ENCODE results near the gene BTNL8.
A peak's percentile ranks its signal among the peaks of the same experiment; 100 is the strongest.

BTNL8 gene

DNA sequence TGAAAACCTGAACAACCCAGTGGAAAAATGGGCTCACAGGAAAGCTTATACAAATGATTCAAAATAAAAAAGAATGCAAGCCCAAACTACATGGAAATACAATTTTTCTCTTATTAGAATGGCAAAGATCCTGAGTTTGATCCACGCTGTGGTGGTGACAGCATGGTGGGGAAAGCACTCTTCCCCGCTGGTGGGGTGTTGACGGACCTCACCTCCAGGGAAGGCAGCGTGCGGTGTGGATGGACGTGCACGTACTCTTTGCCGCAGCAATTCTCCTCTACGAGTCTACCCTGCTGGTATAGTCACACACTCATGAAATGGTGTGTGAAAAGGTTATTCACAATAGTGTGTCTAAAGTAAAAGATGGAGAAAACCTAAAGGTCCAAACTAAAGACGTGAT is 32.0 kb upstream of the BTNL8 start:
- no peak overlapping the region for H3K4me3 ChIP-seq (ENCODE audit: low read depth, low read length)
- DNase-seq (ENCODE audit: low read depth), result no peak
- TF ChIP-seq, protein P1, sequence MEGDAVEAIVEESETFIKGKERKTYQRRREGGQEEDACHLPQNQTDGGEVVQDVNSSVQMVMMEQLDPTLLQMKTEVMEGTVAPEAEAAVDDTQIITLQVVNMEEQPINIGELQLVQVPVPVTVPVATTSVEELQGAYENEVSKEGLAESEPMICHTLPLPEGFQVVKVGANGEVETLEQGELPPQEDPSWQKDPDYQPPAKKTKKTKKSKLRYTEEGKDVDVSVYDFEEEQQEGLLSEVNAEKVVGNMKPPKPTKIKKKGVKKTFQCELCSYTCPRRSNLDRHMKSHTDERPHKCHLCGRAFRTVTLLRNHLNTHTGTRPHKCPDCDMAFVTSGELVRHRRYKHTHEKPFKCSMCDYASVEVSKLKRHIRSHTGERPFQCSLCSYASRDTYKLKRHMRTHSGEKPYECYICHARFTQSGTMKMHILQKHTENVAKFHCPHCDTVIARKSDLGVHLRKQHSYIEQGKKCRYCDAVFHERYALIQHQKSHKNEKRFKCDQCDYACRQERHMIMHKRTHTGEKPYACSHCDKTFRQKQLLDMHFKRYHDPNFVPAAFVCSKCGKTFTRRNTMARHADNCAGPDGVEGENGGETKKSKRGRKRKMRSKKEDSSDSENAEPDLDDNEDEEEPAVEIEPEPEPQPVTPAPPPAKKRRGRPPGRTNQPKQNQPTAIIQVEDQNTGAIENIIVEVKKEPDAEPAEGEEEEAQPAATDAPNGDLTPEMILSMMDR (IDR thresholded peaks at IDR 0.05; ENCODE audit: insufficient read depth, low read depth, low read length, missing control alignments), result no peak

DNA sequence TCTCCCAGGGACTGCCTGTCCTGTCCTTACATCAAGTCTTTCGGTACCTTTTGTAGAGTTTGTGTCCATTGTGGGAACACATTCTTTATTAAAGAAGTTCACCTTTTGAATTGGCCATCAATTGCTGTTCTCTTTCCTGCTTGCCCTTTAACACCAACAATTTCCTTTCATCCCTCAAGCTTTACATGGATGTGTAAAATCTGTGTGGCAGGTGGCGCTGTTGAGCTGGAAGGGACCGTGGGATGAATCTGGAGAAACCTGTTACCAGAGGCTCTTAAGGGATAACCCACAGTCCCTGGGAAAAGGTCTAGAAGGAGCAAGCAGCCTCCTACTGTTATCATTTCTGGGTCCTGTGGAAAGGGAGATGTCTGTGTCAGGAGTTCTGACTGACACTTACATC is 30.0 kb upstream of the BTNL8 start:
- no peak overlapping the region for H3K4me3 ChIP-seq (ENCODE audit: low read depth, low read length)
- TF ChIP-seq, protein P1 (IDR thresholded peaks at IDR 0.05; ENCODE audit: insufficient read depth, low read depth, low read length, missing control alignments), result peak; percentile 78
- peak; percentile 80 for DNase-seq (ENCODE audit: low read depth)

DNA sequence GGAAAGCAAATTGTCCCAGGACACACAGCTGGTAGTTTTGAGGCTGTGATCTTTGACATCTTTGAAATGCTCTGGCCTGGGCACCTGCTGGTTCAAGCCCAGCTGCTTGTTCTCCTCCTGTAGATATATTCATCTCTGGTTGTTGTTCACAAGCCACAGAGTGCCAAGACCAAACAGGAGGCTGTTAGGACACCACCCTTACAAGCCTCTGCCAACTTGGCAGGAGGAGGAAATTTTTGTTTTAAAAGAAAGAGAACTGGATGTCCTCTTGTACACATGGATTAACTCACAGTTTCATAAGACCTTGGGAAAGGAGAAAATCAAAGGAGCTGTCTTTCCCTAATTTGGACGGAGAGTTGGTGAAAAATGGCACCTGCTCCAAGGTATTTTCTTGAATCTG is 29.4 kb upstream of the BTNL8 start:
- no peak overlapping the region for H3K4me3 ChIP-seq (ENCODE audit: low read depth, low read length)
- DNase-seq (ENCODE audit: low read depth), result no peak
- TF ChIP-seq, protein P1 (IDR thresholded peaks at IDR 0.05; ENCODE audit: insufficient read depth, low read depth, low read length, missing control alignments), result no peak

DNA sequence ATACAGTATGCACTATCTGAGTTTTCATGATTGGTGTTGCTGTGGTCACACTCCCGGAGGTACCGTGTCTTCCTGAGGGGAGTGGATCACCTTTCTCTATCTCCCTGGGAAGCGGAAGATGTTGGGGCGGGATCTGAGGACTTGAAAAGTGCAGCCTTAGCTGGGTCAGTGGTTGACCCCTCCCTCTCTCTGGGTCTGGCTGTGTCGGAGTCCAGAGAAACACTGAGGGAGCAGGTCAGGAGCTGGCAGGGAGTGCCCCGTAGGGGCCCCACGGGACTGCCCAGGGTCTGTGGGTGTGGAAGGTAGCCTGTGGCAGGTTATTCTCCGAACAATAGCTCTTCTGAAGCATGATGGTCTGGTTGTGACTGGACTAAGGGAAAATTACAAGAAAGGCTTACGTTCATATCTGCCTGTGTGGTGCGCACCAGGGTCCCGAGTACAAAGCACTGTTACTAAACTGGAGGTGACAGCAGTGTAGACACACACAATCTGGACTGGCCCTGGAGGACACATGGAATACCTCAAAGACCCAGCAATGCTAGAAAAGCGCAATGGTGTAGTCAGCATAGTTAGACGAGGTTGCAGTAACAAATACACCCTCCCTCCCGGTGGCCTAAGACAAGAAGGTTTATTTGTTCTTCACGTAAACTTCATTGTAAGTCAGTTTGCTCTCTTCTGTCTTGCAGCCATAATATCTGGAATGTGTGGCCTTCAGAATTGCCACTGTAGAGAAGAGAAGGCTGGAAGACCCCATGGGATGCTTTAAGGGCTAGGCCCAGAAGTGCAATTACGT is 28.5 kb upstream of the BTNL8 start:
- TF ChIP-seq, protein P1 (IDR thresholded peaks at IDR 0.05; ENCODE audit: insufficient read depth, low read depth, low read length, missing control alignments), result no peak
- no peak overlapping the region for H3K4me3 ChIP-seq (ENCODE audit: low read depth, low read length)
- no peak for DNase-seq (ENCODE audit: low read depth)

DNA sequence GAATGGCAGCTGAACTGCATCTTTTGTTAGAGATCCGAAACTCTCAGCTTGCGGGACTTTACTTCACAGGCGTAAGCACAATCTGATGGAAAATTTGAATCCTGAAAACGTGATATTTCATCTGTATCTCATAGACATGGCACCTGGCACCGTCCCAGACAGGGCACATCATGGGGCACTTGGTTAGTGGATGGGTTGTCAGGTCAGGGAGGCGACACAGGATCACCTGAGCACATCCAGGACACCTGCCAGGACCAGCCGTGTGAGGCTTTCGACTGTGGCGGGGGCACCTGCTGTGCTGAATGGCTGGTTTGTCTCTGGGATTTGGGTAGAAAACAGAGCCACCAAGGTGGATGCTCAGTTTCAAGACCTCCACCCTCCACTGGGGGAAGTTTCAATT is 26.5 kb upstream of the BTNL8 start:
- TF ChIP-seq, protein P1 (IDR thresholded peaks at IDR 0.05; ENCODE audit: insufficient read depth, low read depth, low read length, missing control alignments), result no peak
- DNase-seq (ENCODE audit: low read depth), result no peak
- H3K4me3 ChIP-seq (ENCODE audit: low read depth, low read length), result no peak overlapping the region

DNA sequence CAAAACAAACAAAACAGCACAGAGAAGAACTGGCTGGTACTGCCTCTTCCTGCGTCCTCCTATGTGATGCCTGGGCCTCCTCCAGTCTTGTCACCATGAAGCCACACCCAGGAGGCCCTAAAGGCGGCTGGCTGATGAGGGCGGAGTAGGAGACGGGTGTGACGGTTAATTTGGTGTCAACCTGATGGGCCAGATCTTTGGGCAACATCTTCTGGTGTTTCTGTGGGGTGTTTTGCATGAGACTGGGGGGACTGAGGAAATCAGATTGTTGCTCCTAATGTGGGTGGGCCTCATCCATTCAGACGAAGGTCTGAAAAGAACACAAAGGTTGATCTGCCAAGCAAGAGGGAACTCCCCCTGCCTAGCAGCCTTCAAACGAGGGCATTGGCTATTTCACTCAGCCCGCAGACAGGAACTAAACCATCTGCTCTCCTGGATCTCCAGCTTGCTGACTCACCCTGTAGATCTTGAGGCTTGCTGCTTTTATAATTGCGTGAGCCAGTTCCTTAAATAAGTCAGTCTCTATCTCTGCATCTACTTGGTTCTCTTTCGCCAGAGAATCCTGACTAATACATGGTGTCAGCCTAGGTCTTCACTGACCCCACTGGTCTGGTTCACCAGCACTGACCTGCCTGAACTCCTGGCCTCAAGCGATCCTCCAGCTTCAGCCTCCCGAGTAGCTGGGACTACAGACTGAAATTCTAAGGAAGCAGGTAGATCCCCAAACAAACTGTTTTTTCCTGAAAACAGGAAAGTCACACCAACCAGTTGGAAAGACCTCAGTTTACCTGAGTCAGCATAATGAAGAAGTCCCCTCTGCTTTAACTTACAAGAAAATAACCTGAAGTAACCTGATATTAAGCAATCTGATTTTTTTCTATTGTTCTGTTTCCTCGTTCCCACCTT is 25.1 kb upstream of the BTNL8 start:
- DNase-seq (ENCODE audit: low read depth), result peak; percentile 69
- TF ChIP-seq, protein P1 (IDR thresholded peaks at IDR 0.05; ENCODE audit: insufficient read depth, low read depth, low read length, missing control alignments), result no peak
- H3K4me3 ChIP-seq (ENCODE audit: low read depth, low read length), result no peak overlapping the region
